Measurements from ENCODE around the gene SMIM27.

- TF ChIP-seq CTCF (IDR thresholded peaks at IDR 0.05; ENCODE audit: low read depth, low read length): no peak
- no peak for TF ChIP-seq MAX (IDR thresholded peaks at IDR 0.05; ENCODE audit: low read depth, low read length)
- no peak for TF ChIP-seq POLR2A (IDR thresholded peaks at IDR 0.05; ENCODE audit: extremely low read depth, insufficient read length)
Observed at GRCh38 chr9:32584784-32585183, 32.7 kb downstream of the SMIM27 start.

Data from NB4 (cell line).